Activated CD4-positive, alpha-beta T cell treated with anti-CD3 and anti-CD28 coated beads for 36 hours (primary cell): ENCODE measurements around the gene SCYGR6. TPM values are rescaled to one million over a fixed set of nuclear protein-coding genes. Genes with fewer than 3 reads are reported as not detected.
"Not testable (repeated sequence)": the region's sequence is repeated elsewhere in the genome, so short reads cannot be mapped to it uniquely, and the experiment has no call there.

ENCODE experiments used
- ATAC-seq: fragments of 200-7000 bp; cut with Tn5 transposase; one replicate; pipeline ENCODE4 v1.10.0; 2021; ENCODE audit warnings: mild to moderate bottlenecking, moderate library complexity
- CTCF ChIA-PET: fragments of 350-600 bp; sonication (Branson Sonifier 250); formaldehyde crosslinking; loops from one replicate; lab custom pipeline; 2021; ENCODE audit warnings: antibody characterized with exemption; lab: Charles Lee
- POLR2A ChIA-PET: fragments of 350-600 bp; sonication (Branson Sonifier 250); formaldehyde crosslinking; loops from one replicate; lab custom pipeline; 2021; ENCODE audit warnings: antibody characterized with exemption, inconsistent platforms; lab: Charles Lee
- DNase-seq: peaks from one replicate; pipeline ENCODE4 v3.0.0-alpha.2; 2020
- H3K27ac Mint-ChIP-seq: one replicate; pipeline ENCODE4 v1.8.0; 2021; ENCODE audit warnings: mixed read lengths
- H3K27me3 Mint-ChIP-seq: one replicate; pipeline ENCODE4 v1.8.0; 2021; ENCODE audit warnings: mixed read lengths
- H3K36me3 Mint-ChIP-seq: one replicate; pipeline ENCODE4 v1.8.0; 2021; ENCODE audit warnings: low read depth, mixed read lengths
- H3K4me1 Mint-ChIP-seq: one replicate; pipeline ENCODE4 v1.8.0; 2021; ENCODE audit warnings: mixed read lengths
- H3K4me3 Mint-ChIP-seq: one replicate; pipeline ENCODE4 v1.8.0; 2021; ENCODE audit warnings: mild to moderate bottlenecking, moderate library complexity, mixed read lengths
- H3K9me3 Mint-ChIP-seq: one replicate; pipeline ENCODE4 v1.8.0; 2021; ENCODE audit warnings: low read depth, mixed read lengths
- intact Hi-C, 2 experiments: fragments of 100-400 bp; cut with DNase I in 1 of 2; cut with micrococcal nuclease in 1 of 2; formaldehyde crosslinking; loops; one replicate each; pipeline versions ENCODE4 v1.14.2 to v1.15.1; 2022 to 2024; cut with DNase I, micrococcal nuclease
- total RNA-seq, 2 experiments: library from RNA; stranded (reverse); gene quantifications; one replicate each; pipeline ENCODE4 v1.2.3, GENCODE V29; 2021

The SCYGR6 gene, protein sequence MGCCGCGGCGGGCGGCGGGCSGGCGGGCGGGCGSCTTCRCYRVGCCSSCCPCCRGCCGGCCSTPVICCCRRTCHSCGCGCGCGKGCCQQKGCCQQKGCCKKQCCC
- not detected for total RNA-seq

DNA sequence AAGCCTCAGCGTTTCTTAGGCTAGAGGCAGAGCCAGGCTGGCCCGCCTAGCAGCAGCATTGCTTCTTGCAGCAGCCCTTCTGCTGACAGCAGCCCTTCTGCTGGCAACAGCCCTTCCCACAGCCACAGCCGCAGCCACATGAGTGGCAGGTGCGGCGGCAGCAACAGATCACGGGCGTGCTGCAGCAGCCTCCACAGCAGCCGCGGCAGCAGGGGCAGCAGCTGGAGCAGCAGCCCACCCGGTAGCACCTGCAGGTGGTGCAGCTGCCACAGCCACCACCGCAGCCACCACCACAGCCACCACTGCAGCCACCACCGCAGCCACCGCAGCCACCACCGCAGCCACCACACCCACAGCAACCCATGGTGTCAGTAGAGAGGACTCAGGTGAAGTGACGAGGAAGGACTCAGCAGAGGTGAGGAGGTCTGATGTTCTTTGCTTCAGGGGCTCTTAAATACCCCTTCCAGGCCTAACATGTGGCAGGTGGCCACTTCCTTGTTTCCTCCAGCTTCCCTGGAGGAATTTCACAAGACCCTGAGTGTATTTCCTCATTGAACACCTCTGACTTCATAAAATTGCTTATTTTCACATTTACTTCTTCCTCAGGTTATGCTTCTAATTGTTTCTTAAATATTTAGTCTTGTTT is at the start of gene SCYGR6:
TSS of gene SCYGR6 (minus strand) at position 364 of the 646 bp plus-strand sequence. CDS start at position 364, 0 bp downstream.
- intact Hi-C loops: no loop called here
- peaks cover 6% of the 10 kb centered on the region for H3K27me3 Mint-ChIP-seq
- H3K9me3 Mint-ChIP-seq: no peaks in the 10 kb centered on the region
- ChIA-PET POLR2A (no interaction called here), CTCF (interaction anchor here (1.6 kb wide), 1 partner anchor 8 kb away, joined by 5 read pairs; no protein-coding TSS in a partner anchor)
- no peak within 1 kb of the TSS for H3K4me3 Mint-ChIP-seq
- H3K4me1 Mint-ChIP-seq: no peaks in the 10 kb centered on the region
- ATAC-seq (no peak), DNase-seq (no peak)
- H3K36me3 Mint-ChIP-seq: no peaks in the 10 kb centered on the region
- H3K27ac Mint-ChIP-seq: no peak within 1 kb of the TSS

- peak; percentile 58 for ATAC-seq
- no peaks in the 10 kb centered on the region for H3K36me3 Mint-ChIP-seq
- H3K27ac Mint-ChIP-seq: no peak overlapping the region
- CTCF ChIA-PET: interaction anchor here (0.7 to 2.1 kb wide), 8 partner anchors 8 to 642 kb away, joined by 3 to 12 read pairs (median 6); no protein-coding TSS in a partner anchor
- H3K9me3 Mint-ChIP-seq: no peaks in the 10 kb centered on the region
- intact Hi-C loops: loop anchor here (2.0 to 10.0 kb wide), 2 partner anchors 45 to 91 kb away; no protein-coding TSS in a partner anchor
- POLR2A ChIA-PET: no interaction called here
- H3K4me3 Mint-ChIP-seq: no peak overlapping the region
- peaks cover 17% of the 10 kb centered on the region for H3K4me1 Mint-ChIP-seq
- DNase-seq: peak; percentile 38
- H3K27me3 Mint-ChIP-seq: no peaks in the 10 kb centered on the region
Observed at GRCh38 chr2:227774011-227774624, 49.6 kb upstream of the SCYGR6 start.

DNA sequence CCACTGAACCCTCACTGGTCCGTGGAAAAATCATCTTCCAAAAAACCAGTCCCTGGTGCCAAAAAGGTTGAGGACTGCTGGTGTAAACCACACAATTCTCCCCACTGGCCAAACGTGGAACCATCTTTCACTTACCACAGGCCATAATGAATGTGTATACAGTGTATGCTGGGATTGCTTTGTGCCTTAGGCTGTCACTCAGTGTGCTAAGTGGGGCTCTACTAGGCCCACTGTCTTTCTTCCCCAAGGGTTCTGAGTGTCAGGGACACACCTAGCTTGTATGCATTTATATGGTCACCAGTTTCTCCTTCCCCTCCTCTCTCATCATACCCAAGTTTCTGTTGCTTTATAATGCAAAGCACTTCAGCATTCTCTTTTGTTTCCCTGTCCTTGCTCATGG is 48.4 kb upstream of the SCYGR6 start:
- intact Hi-C loops: loop anchor here in 1 of 2 experiments (10.0 kb wide), 1 partner anchor 92 kb away; no protein-coding TSS in a partner anchor
- H3K27ac Mint-ChIP-seq: no peak overlapping the region
- POLR2A ChIA-PET: no interaction called here

GRCh38 chr2:227772197-227772661 is 47.7 kb upstream of the SCYGR6 start:
- Mint-ChIP-seq H3K4me1 (peaks cover 17% of the 10 kb centered on the region), H3K9me3 (no peaks in the 10 kb centered on the region), H3K36me3 (no peaks in the 10 kb centered on the region), H3K27me3 (no peaks in the 10 kb centered on the region), H3K4me3 (no peak overlapping the region), H3K27ac (no peak overlapping the region)
- no peak for ATAC-seq
- POLR2A ChIA-PET: no interaction called here
- intact Hi-C loops: loop anchor here in 1 of 2 experiments (10.0 kb wide), 1 partner anchor 93 kb away; no protein-coding TSS in a partner anchor
- no peak for DNase-seq
- CTCF ChIA-PET: interaction anchor here (0.9 kb wide), 1 partner anchor 33 kb away, joined by 3 read pairs; no protein-coding TSS in a partner anchor

More for the DNA sequence above, 48.4 kb upstream of the SCYGR6 start:
- CTCF ChIA-PET: interaction anchor here (0.6 to 2.1 kb wide), 4 partner anchors 84 to 640 kb away, joined by 3 to 7 read pairs (median 4); no protein-coding TSS in a partner anchor
- Mint-ChIP-seq H3K9me3 (no peaks in the 10 kb centered on the region), H3K4me1 (peaks cover 17% of the 10 kb centered on the region), H3K36me3 (no peaks in the 10 kb centered on the region), H3K27me3 (no peaks in the 10 kb centered on the region), H3K4me3 (no peak overlapping the region)
- no peak for ATAC-seq
- DNase-seq: no peak

DNA sequence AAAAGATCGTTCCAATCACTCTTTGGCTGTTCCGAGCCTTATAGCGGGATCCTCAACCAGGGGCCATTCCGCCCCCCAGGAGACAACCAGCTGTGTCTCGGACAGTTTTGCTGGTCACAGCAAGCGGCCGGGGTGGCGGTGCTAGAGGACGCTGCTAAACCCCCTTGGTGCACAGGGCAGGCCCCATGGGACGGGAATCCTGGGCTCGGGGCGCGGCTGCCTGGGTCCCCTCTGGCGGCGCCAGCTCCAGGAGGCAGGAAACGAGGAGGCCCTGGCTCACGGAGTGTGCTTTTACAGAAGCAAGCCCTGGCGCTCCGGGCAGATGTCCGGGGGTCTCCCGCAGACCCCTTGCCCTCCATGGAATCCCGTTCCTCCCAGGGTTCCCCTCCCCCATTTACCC is 43.3 kb upstream of the SCYGR6 start:
- ChIA-PET POLR2A (no interaction called here), CTCF (interaction anchor here (0.6 to 2.6 kb wide), 3 partner anchors 123 to 359 kb away, joined by 3 to 6 read pairs (median 3); no protein-coding TSS in a partner anchor)
- DNase-seq (no peak), ATAC-seq (no peak)
- Mint-ChIP-seq H3K4me1 (no peaks in the 10 kb centered on the region), H3K4me3 (no peak overlapping the region), H3K9me3 (no peaks in the 10 kb centered on the region), H3K36me3 (no peaks in the 10 kb centered on the region), H3K27ac (no peak overlapping the region), H3K27me3 (no peaks in the 10 kb centered on the region)
- intact Hi-C loops: loop anchor here (2.0 to 5.0 kb wide), 5 partner anchors 295 to 637 kb away; partner anchors contain the start of gene AGFG1 (in 2 of the 2)

- ATAC-seq (peak; percentile 92), DNase-seq (peak; percentile 78)
- Mint-ChIP-seq H3K4me1 (no peaks in the 10 kb centered on the region), H3K4me3 (no peak overlapping the region), H3K36me3 (no peaks in the 10 kb centered on the region), H3K27me3 (no peaks in the 10 kb centered on the region), H3K27ac (no peak overlapping the region), H3K9me3 (no peaks in the 10 kb centered on the region)
- ChIA-PET CTCF (interaction anchor here (0.6 to 2.6 kb wide), 32 partner anchors 8 to 636 kb away, joined by 3 to 55 read pairs (median 4); no protein-coding TSS in a partner anchor), POLR2A (no interaction called here)
- intact Hi-C loops: loop anchor here (1.0 to 5.0 kb wide), 8 partner anchors 108 to 637 kb away; partner anchors contain the start of gene AGFG1 (in 2 of the 2)
Observed at GRCh38 chr2:227766373-227766883, 41.9 kb upstream of the SCYGR6 start.

DNA sequence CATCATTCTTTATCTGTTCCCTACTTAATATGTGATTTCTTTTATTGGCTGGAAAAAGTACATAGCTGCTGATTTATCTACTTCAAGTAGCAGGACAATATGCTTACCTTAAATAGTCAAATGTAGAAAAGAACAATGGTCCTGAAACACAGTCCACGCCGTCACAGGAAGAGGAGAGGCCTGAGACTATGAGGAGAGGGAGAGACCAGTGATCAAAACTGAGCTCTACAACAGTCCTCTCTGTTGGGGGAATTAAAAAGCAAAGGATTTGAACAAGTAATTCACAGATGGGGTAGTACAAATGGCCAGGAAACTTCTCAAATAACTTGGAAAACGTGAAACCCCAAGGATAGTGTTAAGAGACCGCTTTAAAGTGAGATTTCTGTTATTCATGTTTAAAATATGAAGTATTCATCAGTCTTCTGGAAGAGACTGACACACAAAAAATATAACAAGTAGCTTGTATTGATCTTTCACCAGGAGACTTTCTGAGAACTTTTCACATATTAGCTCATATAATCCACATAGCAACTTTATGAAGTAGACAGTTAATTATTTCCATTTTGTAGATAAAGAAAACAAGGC is 41.3 kb upstream of the SCYGR6 start:
- ATAC-seq: no peak
- no peak for DNase-seq
- Mint-ChIP-seq H3K27ac (no peak overlapping the region), H3K9me3 (no peaks in the 10 kb centered on the region), H3K4me1 (no peaks in the 10 kb centered on the region), H3K4me3 (no peak overlapping the region), H3K27me3 (no peaks in the 10 kb centered on the region), H3K36me3 (no peaks in the 10 kb centered on the region)
- ChIA-PET POLR2A (no interaction called here), CTCF (interaction anchor here (0.6 to 2.5 kb wide), 34 partner anchors 8 to 636 kb away, joined by 3 to 55 read pairs (median 3); no protein-coding TSS in a partner anchor)
- intact Hi-C loops: loop anchor here (1.0 to 5.0 kb wide), 8 partner anchors 108 to 637 kb away; partner anchors contain the start of gene AGFG1 (in 2 of the 2)

DNA sequence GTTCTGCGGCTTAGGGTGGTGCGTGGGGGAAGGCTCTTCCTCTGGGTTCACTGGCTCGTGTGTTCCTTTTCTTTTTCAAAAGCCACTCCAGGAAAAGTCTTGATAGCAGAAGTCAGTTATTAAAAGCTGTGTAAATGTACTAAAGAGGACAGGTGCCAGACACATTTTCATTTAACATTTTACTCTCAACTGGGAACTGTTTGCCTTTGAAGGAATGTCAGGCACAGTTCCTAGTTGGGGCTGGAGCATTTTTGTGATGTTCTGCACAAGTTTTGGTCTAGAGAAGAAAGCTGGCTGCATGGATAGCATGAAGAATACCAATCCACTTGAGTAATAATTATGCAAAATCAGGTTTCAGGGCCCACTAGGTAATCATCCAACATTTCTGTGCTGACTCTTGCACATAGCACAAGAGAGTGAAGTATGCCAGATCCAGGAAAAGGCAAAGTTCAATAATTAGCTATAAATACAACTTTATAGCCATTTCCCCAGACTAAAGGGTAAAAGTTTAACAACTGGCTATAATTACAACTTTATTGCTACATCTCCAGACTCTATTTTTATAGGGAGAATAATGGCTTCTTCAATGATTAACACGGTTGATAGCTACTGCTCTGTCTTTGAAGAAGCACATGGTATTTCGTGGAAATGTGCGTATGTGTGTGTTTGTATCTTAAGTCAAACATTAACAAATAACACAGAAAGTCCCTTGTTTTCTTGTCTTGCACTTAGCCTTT is 37.4 kb upstream of the SCYGR6 start:
- Mint-ChIP-seq H3K27ac (no peak overlapping the region), H3K9me3 (no peaks in the 10 kb centered on the region), H3K36me3 (no peaks in the 10 kb centered on the region), H3K27me3 (no peaks in the 10 kb centered on the region), H3K4me3 (no peak overlapping the region), H3K4me1 (no peaks in the 10 kb centered on the region)
- ChIA-PET POLR2A (no interaction called here), CTCF (interaction anchor here (3.2 kb wide), 1 partner anchor 103 kb away, joined by 11 read pairs; no protein-coding TSS in a partner anchor)
- intact Hi-C loops: no loop called here
- DNase-seq (no peak), ATAC-seq (no peak)

- H3K4me1 Mint-ChIP-seq: no peaks in the 10 kb centered on the region
- ChIA-PET CTCF (no interaction called here), POLR2A (no interaction called here)
- no peaks in the 10 kb centered on the region for H3K27me3 Mint-ChIP-seq
- intact Hi-C loops: no loop called here
- no peaks in the 10 kb centered on the region for H3K36me3 Mint-ChIP-seq
- H3K4me3 Mint-ChIP-seq: no peak overlapping the region
- no peaks in the 10 kb centered on the region for H3K9me3 Mint-ChIP-seq
- DNase-seq (no peak), ATAC-seq (no peak)
- H3K27ac Mint-ChIP-seq: no peak overlapping the region
Observed at GRCh38 chr2:227759411-227760118, 35.0 kb upstream of the SCYGR6 start.

GRCh38 chr2:227756261-227756660 is 31.7 kb upstream of the SCYGR6 start:
- intact Hi-C loops, H3K4me3 Mint-ChIP-seq, ATAC-seq, H3K4me1 Mint-ChIP-seq, POLR2A ChIA-PET, H3K27ac Mint-ChIP-seq, H3K9me3 Mint-ChIP-seq, H3K36me3 Mint-ChIP-seq, H3K27me3 Mint-ChIP-seq, DNase-seq: not testable (repeated sequence)
- CTCF ChIA-PET: interaction anchor here (0.7 to 0.9 kb wide), 3 partner anchors 10 to 804 kb away, joined by 3 to 5 read pairs (median 4); no protein-coding TSS in a partner anchor
